HG03139 (cell line): ENCODE results near the gene NDC80.
"Not testable (repeated sequence)": the region's sequence is repeated elsewhere in the genome, so short reads cannot be mapped to it uniquely, and the experiment has no call there.

Source experiments
- ATAC-seq: cut with Tn5 transposase; IDR thresholded peaks from one replicate; pipeline ENCODE4 v1.9.1; 2021; ENCODE audit not compliant: unreplicated experiment

The NDC80 gene

DNA sequence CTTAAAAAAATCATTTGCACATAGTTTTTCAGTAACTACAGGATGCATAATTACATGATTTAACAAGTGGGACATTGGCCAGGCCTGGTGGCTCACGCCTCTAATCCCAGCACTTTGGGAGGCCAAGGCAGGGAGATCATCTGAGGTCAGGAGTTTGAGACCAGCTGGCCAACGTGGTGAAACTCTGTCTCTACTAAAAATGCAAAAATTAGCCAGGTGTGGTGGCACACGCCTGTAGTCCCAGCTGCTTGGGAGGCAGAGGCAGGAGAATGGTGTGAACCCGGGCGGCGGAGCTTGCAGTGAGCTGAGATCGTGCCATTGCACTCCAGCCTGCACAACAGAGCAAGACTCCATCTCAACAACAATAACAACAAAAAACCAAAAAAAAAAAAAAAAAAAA, 90.9 kb downstream of the NDC80 start:
- not testable (repeated sequence) for ATAC-seq

DNA sequence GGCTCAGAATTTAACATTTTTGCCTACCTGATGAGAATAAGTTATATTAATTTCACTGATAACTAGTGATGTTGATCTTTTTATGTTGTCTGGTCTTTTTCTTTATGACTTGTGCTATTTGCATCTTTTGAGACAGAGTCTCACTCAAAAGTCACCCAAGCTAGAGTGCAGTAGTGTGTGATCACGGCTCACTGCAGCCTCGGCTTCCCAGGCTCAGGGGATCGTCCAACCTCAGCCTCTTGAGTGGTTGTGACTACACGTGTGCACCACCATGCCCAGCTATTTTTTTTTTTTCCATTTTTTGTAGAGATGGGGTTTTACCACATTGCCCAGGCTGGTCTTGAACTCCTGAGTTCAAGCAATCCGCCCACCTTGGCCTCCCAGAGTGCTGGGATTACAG, 91.6 kb downstream of the NDC80 start:
- no peak for ATAC-seq
